SK-N-SH (cell line): ENCODE measurements around the gene SLC5A9.
"Not testable (repeated sequence)": the region's sequence is repeated elsewhere in the genome, so short reads cannot be mapped to it uniquely, and the experiment has no call there.

Experiments
- JUND ChIP-seq: IDR thresholded peaks from 2 replicates; pipeline ENCODE4 v1.4.0; 2012
- POLR2AphosphoS5 ChIP-seq: IDR thresholded peaks from 2 replicates; pipeline ENCODE4 v1.6.1; 2012; ENCODE audit warnings: low read depth, low read length

GRCh38 chr1:48277437-48277836 lies 54.9 kb downstream of the SLC5A9 start:
- not testable (repeated sequence) for TF ChIP-seq POLR2AphosphoS5, JUND
